A549 (cell line): ENCODE results near the gene ATG9A. TPM values are rescaled to one million over a fixed set of nuclear protein-coding genes. Genes with fewer than 3 reads are reported as not detected.

Experiments
- ATAC-seq, 2 experiments: fragments of 200-7000 bp in 1 of 2; fragments of >200 bp in 1 of 2; cut with Nextera tagmentation in 1 of 2; cut with Tn5 transposase in 1 of 2; 3 replicates each; pipeline versions ENCODE4 v1.8.0 to v1.9.1; 2018 to 2020; ENCODE audit warnings: mild to moderate bottlenecking in 1 of 2, moderate library complexity in 1 of 2
- CTCF ChIA-PET: fragments of 300-600 bp; sonication (Branson Sonifier 250); formaldehyde crosslinking; extraction: SDS; loops from one replicate; lab custom pipeline; 2021; ENCODE audit warnings: antibody characterized with exemption, inconsistent platforms; lab: Yijun Ruan, JAX
- POLR2A ChIA-PET: fragments of 350-600 bp; formaldehyde crosslinking; extraction: SDS; loops from one replicate; lab custom pipeline; 2021; ENCODE audit warnings: antibody characterized with exemption, inconsistent platforms; lab: Yijun Ruan, JAX
- DNase-seq, 2 experiments: peaks; one replicate each; pipeline versions ENCODE4 v3.0.0 to v3.0.0-alpha.2; 2011 to 2016; ENCODE audit warnings: low read depth in 1 of 2, low spot score in 1 of 2
- FAIRE-seq: peaks from 2 replicates; lab custom pipeline; 2011; peaks lifted over from hg19 to GRCh38; lab: Jason Lieb, UNC
- H3K27ac ChIP-seq, 2 experiments: fragments of >200 bp; sonication (Bioruptor Twin); formaldehyde crosslinking; 3 replicates each; pipeline ENCODE4 v1.5.1; 2016 to 2017
- H3K4me1 ChIP-seq: fragments of >200 bp; sonication (Bioruptor Twin); formaldehyde crosslinking; 3 replicates; pipeline ENCODE4 v1.6.1; 2016
- H3K4me2 ChIP-seq: fragments of >200 bp; sonication (Bioruptor Twin); formaldehyde crosslinking; 3 replicates; pipeline ENCODE4 v1.6.1; 2016
- H3K4me3 ChIP-seq: fragments of >200 bp; sonication (Bioruptor Twin); formaldehyde crosslinking; 3 replicates; pipeline ENCODE4 v1.5.1; 2016
- H3K9me3 ChIP-seq: fragments of >200 bp; sonication (Bioruptor Twin); formaldehyde crosslinking; 3 replicates; pipeline ENCODE4 v1.6.1; 2016
- ATOH8 ChIP-seq: fragments of 250-450 bp; sonication (Bioruptor Pico); IDR thresholded peaks from 2 replicates; pipeline ENCODE4 v1.5.0; 2020; ENCODE audit warnings: low read depth, mild to moderate bottlenecking, moderate library complexity
- CBX8 ChIP-seq: fragments of 200-600 bp; sonication (generic); IDR thresholded peaks from 2 replicates; pipeline ENCODE4 v1.6.1; 2016
- CHD4 ChIP-seq: fragments of 200-600 bp; sonication (generic); IDR thresholded peaks from 2 replicates; pipeline ENCODE4 v1.6.1; 2016; ENCODE audit warnings: antibody characterized with exemption, mild to moderate bottlenecking, borderline replicate concordance
- EHF ChIP-seq: fragments of 250-450 bp; sonication (Bioruptor Pico); IDR thresholded peaks from 2 replicates; pipeline ENCODE4 v1.5.0; 2020; ENCODE audit warnings: mild to moderate bottlenecking
- ELK1 ChIP-seq: fragments of 150-350 bp; IDR thresholded peaks from 2 replicates; pipeline ENCODE4 v1.6.1; 2014; ENCODE audit warnings: low read depth, mild to moderate bottlenecking, low read length
- ESRRA ChIP-seq: fragments of 150-350 bp; IDR thresholded peaks from 2 replicates; pipeline ENCODE4 v1.6.1; 2014; ENCODE audit warnings: mild to moderate bottlenecking, low read length, borderline replicate concordance
- FOSB ChIP-seq: fragments of 250-450 bp; sonication (Bioruptor Pico); IDR thresholded peaks from 2 replicates; pipeline ENCODE4 v1.5.0; 2020; ENCODE audit warnings: mild to moderate bottlenecking, moderate library complexity
- FOXS1 ChIP-seq: fragments of 250-450 bp; sonication (Bioruptor Pico); IDR thresholded peaks from 2 replicates; pipeline ENCODE4 v1.5.0; 2020; ENCODE audit warnings: mild to moderate bottlenecking, moderate library complexity
- GATA3 ChIP-seq: IDR thresholded peaks from 2 replicates; pipeline ENCODE4 v1.6.1; 2012; ENCODE audit warnings: borderline replicate concordance
- HMGXB4 ChIP-seq: fragments of 250-450 bp; sonication (Bioruptor Pico); IDR thresholded peaks from 2 replicates; pipeline ENCODE4 v1.5.0; 2021; ENCODE audit warnings: mild to moderate bottlenecking, moderate library complexity, borderline replicate concordance
- NFE2L2 ChIP-seq: fragments of 150-350 bp; conservative IDR thresholded peaks from 2 replicates; pipeline ENCODE4 v1.6.1; 2014; ENCODE audit warnings: low read length
- PBX3 ChIP-seq: IDR thresholded peaks from 2 replicates; pipeline ENCODE4 v1.6.1; 2012
- PHF8 ChIP-seq: fragments of 200-600 bp; sonication (generic); IDR thresholded peaks from 2 replicates; pipeline ENCODE4 v1.6.1; 2016; ENCODE audit warnings: low read depth, mild to moderate bottlenecking, antibody characterized with exemption, moderate library complexity, borderline replicate concordance
- POLR2A ChIP-seq: IDR thresholded peaks from 2 replicates; pipeline ENCODE4 v1.6.1; 2012; ENCODE audit warnings: mild to moderate bottlenecking, low read length
- REST ChIP-seq: fragments of 200-600 bp; sonication (generic); IDR thresholded peaks from 2 replicates; pipeline ENCODE4 v1.6.1; 2016; ENCODE audit warnings: antibody characterized with exemption, mild to moderate bottlenecking, moderate library complexity
- RNF2 ChIP-seq: fragments of 200-600 bp; sonication (generic); IDR thresholded peaks from 2 replicates; pipeline ENCODE4 v1.6.1; 2016; ENCODE audit warnings: low read depth, mild to moderate bottlenecking, antibody characterized with exemption, moderate library complexity, borderline replicate concordance
- TFCP2L1 ChIP-seq: fragments of 250-450 bp; sonication (Bioruptor Pico); IDR thresholded peaks from 2 replicates; pipeline ENCODE4 v1.5.0; 2021; ENCODE audit warnings: mild to moderate bottlenecking
- ZC3H11A ChIP-seq: fragments of 450-650 bp; IDR thresholded peaks from 2 replicates; pipeline ENCODE4 v1.6.1; 2014; ENCODE audit warnings: antibody characterized with exemption, mild to moderate bottlenecking
- ZSCAN20 ChIP-seq: fragments of 250-450 bp; sonication (Bioruptor Pico); IDR thresholded peaks from 2 replicates; pipeline ENCODE4 v1.8.0; 2022; ENCODE audit warnings: mild to moderate bottlenecking, moderate library complexity
- WGBS: methylation state at CpG from one replicate; pipeline ENCODE4 v1.1.6; 2017; ENCODE audit errors: missing lambda C conversion rate; 5-methylcytosine and 5-hydroxymethylcytosine counted together
- polyA plus RNA-seq, 4 experiments: library from polyadenylated mRNA; depleted of rRNA in 3 of 4; stranded (reverse); fragments of >200 nt; fragmentation: RNase III in 1 of 4; extraction: RNeasy Plus Mini Kit Qiagen cat#74134 plus additional on column Dnase treatment in 1 of 4; gene quantifications; 2 replicates in 3 of 4; 3 replicates in 1 of 4; pipeline ENCODE4 v1.2.3, GENCODE V29; 2011 to 2017

ATG9A gene
- polyA plus RNA-seq, 2 of the 4 experiments (the other 2 are of a cell fraction): 41.9 to 75.2 TPM

GRCh38 chr2:219214141-219214540 is 15.3 kb downstream of the ATG9A start:
- FAIRE-seq (no peak), DNase-seq (no peak), ATAC-seq (no peak)
- Histone ChIP-seq H3K4me2 (no peak overlapping the region), H3K9me3 (no peaks in the 10 kb centered on the region), H3K4me1 (peaks cover 25% of the 10 kb centered on the region), H3K4me3 (no peak overlapping the region), H3K27ac (no peak overlapping the region)
- ChIA-PET POLR2A (no interaction called here), CTCF (interaction anchor here (1.0 to 8.6 kb wide), 3 partner anchors 43 to 79 kb away, joined by 3 to 56 read pairs (median 7); no protein-coding TSS in a partner anchor)
- 95% methylated on average over 15 of the region's 15 CpGs for WGBS
- TF ChIP-seq GATA3 (no peak), POLR2A (no peak), ZC3H11A (no peak), RNF2 (no peak), NFE2L2 (no peak), REST (no peak), ZSCAN20 (CRISPR knock-in tag) (no peak), CBX8 (no peak), HMGXB4 (CRISPR knock-in tag) (no peak), TFCP2L1 (no peak), PHF8 (no peak), EHF (no peak), ATOH8 (CRISPR knock-in tag) (no peak), CHD4 (no peak), PBX3 (no peak), FOSB (CRISPR knock-in tag) (no peak), ESRRA (no peak), ELK1 (no peak), FOXS1 (no peak)
